Rectal smooth muscle tissue (tissue), 1 donor: Measurements from ENCODE around the gene DCLK2.

Source experiments
- H3K27ac ChIP-seq: one replicate; pipeline ENCODE4 v1.7.0; 2013; ENCODE audit warnings: low read depth, low read length, inconsistent platforms
- H3K27me3 ChIP-seq: one replicate; pipeline ENCODE4 v1.7.0; 2013; ENCODE audit warnings: low read length; ENCODE audit not compliant: control insufficient read depth, insufficient read depth
- H3K36me3 ChIP-seq: one replicate; pipeline ENCODE4 v1.7.0; 2013; ENCODE audit warnings: low read length; ENCODE audit not compliant: control insufficient read depth, insufficient read depth
- H3K4me1 ChIP-seq: one replicate; pipeline ENCODE4 v1.7.0; 2013; ENCODE audit warnings: low read length; ENCODE audit not compliant: control insufficient read depth, insufficient read depth
- H3K4me3 ChIP-seq: one replicate; pipeline ENCODE4 v1.7.0; 2013; ENCODE audit warnings: low read length
- H3K9ac ChIP-seq: one replicate; pipeline ENCODE4 v1.7.0; 2013; ENCODE audit warnings: low read length

Gene DCLK2

DNA sequence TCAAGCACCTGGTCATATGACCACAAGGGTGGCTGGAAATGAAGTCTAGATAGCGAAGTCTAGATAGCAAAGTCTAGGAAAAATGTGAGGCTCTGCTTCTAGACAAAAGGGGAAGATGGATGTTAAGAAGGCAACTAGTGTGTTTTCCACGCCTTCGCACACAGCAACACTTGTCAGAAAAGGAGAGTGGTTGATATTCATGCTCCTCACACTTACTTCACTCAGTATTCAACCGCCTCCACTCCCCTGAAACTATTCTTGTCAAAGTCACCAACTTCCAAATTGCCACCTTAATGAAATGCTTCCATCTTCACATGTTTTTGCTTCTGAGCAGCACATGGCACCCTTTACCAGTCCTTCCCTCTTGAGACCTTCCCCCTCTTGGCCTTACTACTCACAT lies 27.7 kb upstream of the DCLK2 start:
- Histone ChIP-seq H3K27me3 (no peaks in the 10 kb centered on the region), H3K27ac (no peak overlapping the region), H3K36me3 (no peaks in the 10 kb centered on the region), H3K4me1 (no peaks in the 10 kb centered on the region), H3K9ac (no peak overlapping the region), H3K4me3 (no peak overlapping the region)

DNA sequence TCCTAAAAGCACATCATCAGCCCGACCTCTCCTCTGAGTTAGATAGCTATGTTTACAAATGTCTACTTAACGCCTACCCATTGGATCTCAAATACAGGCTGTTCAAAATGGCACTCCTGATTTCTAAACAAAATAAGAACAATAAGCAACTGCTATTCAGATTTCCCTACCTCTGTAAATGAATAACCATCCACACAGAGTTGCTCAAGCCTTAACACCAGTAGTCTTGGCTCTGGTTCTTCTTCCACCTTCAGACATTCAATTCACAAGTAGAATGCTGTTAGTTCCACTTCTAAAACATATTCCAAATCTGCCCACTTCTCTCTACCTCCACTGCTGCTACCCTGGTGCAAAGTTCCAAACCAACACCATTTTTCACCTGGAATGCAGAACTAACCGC lies 27.1 kb upstream of the DCLK2 start:
- no peaks in the 10 kb centered on the region for H3K27me3 ChIP-seq
- no peaks in the 10 kb centered on the region for H3K4me1 ChIP-seq
- no peak overlapping the region for H3K4me3 ChIP-seq
- H3K36me3 ChIP-seq = no peaks in the 10 kb centered on the region
- no peak overlapping the region for H3K9ac ChIP-seq
- no peak overlapping the region for H3K27ac ChIP-seq

DNA sequence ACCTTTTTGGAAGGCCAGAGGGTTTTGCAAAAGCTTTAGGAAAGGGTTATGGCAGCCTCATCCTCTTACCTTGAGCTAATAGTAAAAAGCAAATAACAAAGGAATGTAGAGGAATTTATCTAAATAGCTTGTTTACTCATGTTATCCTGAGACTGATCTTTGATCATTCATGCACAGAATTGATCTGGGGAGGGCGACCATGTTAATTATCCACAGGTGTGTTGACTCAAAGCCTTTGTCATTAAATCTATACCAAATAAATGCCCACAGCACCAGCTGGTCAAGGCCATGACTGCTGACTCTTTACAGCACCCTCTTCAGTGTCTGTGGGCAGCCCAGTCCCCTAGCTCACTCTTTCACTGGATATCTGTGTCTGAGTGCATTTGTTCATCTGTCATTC lies 22.8 kb upstream of the DCLK2 start:
- no peak overlapping the region for H3K9ac ChIP-seq
- no peaks in the 10 kb centered on the region for H3K4me1 ChIP-seq
- H3K27ac ChIP-seq = no peak overlapping the region
- no peaks in the 10 kb centered on the region for H3K27me3 ChIP-seq
- no peak overlapping the region for H3K4me3 ChIP-seq
- no peaks in the 10 kb centered on the region for H3K36me3 ChIP-seq

DNA sequence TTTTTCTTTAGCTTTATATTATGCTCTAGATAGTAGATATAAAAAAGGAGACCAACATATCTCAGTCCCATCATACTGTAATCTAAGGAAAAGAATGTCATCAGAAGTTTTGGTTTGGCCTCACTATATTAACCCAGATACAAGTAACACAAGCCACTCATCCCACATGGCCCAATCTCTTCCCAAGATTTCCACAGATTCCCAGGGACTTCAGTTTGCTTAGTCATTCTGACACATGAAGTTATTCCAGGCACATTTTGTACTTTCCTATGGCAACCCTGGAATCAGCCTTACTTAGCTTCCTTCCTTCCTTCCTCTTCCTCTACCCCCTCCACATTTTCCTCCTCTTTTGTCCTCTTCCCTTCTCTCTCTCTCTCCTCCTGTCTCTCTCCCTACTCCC lies 21.7 kb upstream of the DCLK2 start:
- no peak overlapping the region for H3K27ac ChIP-seq
- H3K4me1 ChIP-seq = no peaks in the 10 kb centered on the region
- no peak overlapping the region for H3K9ac ChIP-seq
- H3K27me3 ChIP-seq = no peaks in the 10 kb centered on the region
- H3K36me3 ChIP-seq = no peaks in the 10 kb centered on the region
- H3K4me3 ChIP-seq = no peak overlapping the region

DNA sequence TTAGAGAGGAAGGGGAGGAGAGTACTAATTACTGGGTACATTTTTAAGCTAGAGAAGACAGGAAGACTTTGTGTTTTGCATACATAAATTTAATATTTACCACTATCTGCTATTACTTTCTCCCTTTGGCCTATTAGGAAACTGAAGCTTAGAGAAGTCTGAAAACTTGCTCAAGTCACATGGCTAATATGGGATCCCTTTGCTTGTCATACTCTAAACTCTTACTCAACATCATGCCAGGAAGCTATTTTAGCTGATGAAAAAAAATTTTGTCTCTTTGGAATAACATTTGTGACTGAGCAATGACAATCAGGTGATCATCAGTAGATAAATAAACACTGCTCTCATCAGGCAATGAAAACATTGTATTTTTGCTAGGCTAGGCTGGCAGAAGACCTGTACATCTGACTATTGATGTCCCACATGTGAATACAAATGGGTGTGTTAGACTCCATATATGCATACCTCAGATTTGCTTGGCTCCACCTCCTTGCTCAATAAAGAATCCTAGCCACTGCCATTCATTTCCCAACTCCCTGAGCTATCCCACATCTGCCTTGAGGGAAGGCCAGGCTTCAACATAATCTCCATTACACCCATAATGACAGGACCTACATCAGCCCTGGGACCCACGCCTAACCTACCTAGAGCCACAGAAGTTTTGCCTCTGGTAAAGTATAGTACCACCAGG lies 17.0 kb upstream of the DCLK2 start:
- Histone ChIP-seq H3K27ac (no peak overlapping the region), H3K4me3 (no peak overlapping the region), H3K27me3 (no peaks in the 10 kb centered on the region), H3K4me1 (no peaks in the 10 kb centered on the region), H3K36me3 (no peaks in the 10 kb centered on the region), H3K9ac (no peak overlapping the region)

DNA sequence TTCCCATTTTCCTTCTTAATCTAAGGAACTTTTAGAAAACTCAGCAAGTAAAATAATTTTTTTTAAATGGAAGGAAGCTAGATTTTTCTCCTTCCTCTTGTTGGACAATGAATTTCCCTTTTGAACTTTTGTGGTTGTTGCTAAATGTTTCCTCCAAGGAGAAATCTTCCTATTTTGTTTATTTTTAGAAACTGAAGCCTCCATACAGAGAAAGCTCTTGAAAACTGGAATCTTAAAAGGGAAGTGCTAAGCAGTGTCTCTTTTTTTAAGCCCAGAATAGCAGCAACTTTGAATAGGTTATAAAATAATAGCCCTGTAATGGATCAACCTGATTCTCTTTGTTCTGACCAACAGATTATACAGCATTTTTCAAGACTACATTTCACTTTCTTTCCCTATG lies 15.1 kb upstream of the DCLK2 start:
- H3K36me3 ChIP-seq = no peaks in the 10 kb centered on the region
- no peaks in the 10 kb centered on the region for H3K27me3 ChIP-seq
- H3K4me1 ChIP-seq = no peaks in the 10 kb centered on the region
- H3K9ac ChIP-seq = no peak overlapping the region
- H3K27ac ChIP-seq = no peak overlapping the region
- no peak overlapping the region for H3K4me3 ChIP-seq

DNA sequence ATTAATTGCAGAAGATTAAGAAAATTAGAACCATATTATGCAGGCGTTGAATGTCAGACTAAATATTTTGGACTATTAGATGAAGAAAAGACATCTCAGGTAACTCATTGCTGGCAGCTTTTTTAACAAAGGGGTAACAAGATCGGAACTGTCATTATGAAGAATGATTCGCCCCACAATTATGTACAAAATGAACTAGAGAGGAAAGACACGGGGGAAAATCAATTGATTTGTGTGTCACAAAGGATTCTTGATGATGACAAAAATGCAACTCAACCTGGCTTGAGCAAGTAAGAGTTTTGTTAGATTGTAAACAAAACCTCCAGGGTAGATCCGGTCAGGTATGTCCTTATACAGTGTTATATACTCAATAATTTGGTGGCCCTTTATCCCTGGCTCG lies 12.5 kb upstream of the DCLK2 start:
- Histone ChIP-seq H3K9ac (no peak overlapping the region), H3K36me3 (no peaks in the 10 kb centered on the region), H3K27ac (no peak overlapping the region), H3K4me3 (no peak overlapping the region), H3K4me1 (no peaks in the 10 kb centered on the region), H3K27me3 (no peaks in the 10 kb centered on the region)

DNA sequence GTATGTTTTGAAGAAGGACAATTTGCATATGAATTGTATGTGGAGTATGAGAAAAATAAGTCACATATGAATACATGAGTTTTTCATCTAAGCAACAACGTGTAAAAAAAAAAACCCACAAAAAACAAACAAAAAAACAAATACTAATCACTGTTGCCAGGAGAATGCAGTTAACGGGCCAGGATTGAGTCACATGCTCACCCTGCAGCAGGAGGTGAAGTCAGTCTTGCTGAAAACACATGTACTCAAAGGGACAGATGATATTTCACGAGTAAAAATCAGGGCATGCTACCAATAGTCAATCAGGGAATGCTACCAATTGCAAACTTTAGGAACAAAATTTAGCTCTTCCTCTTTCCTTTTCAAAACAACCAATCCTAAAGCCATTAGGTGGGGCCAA lies 10.4 kb upstream of the DCLK2 start:
- Histone ChIP-seq H3K4me3 (no peak overlapping the region), H3K4me1 (peaks cover under 1% of the 10 kb centered on the region)

DNA sequence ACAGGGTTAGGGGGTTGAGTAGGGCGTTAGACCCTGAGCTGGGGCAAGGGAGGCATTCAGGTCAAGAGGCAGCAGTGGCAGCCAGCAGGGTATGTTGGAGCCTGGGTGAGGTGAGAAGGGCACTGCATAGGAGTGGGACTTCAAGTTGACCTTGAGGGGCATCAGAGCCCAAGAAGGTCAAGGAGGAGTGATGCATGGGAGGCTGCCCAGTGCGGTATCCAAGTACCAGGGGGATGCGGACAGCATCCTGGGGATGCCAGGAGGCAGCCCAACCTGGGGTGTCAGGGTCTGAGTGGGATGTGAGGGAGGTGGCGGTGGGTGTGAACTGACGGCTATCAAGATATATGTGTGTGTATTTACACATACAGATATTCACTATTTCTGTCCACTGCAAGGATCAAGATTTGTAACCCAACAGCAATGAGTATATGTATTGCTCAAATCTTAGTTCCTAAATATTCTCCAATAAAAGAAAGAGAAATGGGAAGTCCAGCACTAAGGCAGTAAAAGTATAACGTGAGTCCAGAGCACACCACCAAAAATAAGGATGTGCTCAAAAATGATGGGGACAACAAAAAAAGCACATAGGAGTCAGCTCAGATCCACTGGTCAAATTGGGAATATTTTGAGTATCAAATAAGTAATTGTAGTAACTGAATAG lies 9.8 kb upstream of the DCLK2 start:
- H3K27me3 ChIP-seq = no peaks in the 10 kb centered on the region
- no peaks in the 10 kb centered on the region for H3K36me3 ChIP-seq
- no peak overlapping the region for H3K4me3 ChIP-seq
- no peak overlapping the region for H3K9ac ChIP-seq
- H3K27ac ChIP-seq = no peak overlapping the region
- H3K4me1 ChIP-seq = peaks cover 2% of the 10 kb centered on the region

More for the DNA sequence above, 10.4 kb upstream of the DCLK2 start:
- Histone ChIP-seq H3K27ac (no peak overlapping the region), H3K36me3 (no peaks in the 10 kb centered on the region), H3K9ac (no peak overlapping the region), H3K27me3 (no peaks in the 10 kb centered on the region)

DNA sequence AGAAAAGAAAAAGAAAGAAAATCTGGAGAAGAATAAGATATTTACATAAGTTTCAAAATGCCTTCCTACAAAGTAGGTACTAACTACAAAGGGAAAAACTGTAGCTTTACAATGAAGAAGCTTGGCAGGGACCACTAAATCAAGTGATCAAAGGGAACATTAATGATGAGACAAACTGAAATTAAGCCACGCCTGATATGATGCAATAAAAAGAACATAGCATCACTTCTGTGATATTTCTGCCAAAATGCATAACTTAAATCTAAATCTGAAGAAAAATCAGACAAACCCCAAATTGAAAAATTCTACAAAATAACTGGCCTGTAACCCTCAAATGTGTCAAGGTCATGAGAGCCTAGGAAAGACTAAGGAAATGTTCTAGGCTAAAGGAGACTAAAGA lies 8.9 kb upstream of the DCLK2 start:
- H3K4me3 ChIP-seq = no peak overlapping the region
- H3K27ac ChIP-seq = no peak overlapping the region
- H3K27me3 ChIP-seq = no peaks in the 10 kb centered on the region
- H3K36me3 ChIP-seq = no peaks in the 10 kb centered on the region
- no peak overlapping the region for H3K9ac ChIP-seq
- peaks cover 2% of the 10 kb centered on the region for H3K4me1 ChIP-seq

DNA sequence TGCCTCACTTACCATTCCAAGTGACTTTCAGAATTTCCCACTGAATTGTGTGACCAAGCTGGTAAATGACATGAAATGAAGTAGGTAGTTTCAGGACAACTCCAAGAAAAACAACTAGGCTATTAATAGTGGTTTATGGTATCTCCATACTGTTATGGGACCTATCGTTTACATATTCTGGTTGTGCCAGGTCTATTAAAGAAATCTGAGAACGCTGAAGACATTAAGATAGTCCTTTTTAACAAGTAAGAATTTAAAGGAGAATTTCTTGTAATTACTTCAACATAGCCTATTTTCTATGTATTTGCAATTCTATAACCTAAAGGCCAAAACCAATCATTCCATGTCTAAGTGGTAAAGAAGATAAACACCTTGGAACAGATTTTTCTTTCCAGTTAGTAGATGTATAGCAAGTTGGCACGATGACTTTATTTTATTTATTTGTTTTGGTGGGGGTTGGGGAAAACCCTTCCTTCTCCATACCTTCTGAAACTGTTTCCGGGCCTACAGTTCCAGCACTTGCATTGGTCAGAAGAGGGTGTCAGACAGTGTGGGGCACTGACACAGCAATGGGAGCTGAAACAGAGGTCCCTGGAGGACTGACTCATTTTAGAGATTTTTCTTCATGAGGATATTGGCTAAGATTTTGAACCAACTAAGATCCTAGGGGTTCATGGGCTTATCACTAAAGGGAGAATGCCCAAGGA lies 7.6 kb upstream of the DCLK2 start:
- no peak overlapping the region for H3K27ac ChIP-seq
- H3K9ac ChIP-seq = no peak overlapping the region
- no peaks in the 10 kb centered on the region for H3K27me3 ChIP-seq
- H3K36me3 ChIP-seq = no peaks in the 10 kb centered on the region
- H3K4me3 ChIP-seq = no peak overlapping the region
- peaks cover 2% of the 10 kb centered on the region for H3K4me1 ChIP-seq

DNA sequence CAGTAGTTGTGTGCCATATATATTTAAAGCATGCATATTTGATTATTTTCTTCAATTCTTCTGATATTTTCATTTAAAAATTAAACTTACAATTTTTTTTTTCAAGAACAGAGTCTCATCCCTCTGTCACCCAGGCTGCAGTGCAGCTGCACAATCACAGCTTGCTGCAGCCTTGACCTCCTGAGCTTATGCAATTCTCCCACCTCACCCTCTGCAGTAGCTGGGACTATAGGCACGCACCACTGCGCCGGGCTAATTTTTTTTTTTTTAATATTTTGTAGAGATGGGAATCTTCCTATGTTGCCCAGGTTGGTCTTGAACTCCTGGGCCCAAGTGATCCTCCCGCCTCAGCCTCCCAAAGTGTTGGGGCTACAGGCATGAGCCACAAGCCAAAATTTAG lies 5.8 kb upstream of the DCLK2 start:
- H3K4me3 ChIP-seq = no peak overlapping the region
- no peak overlapping the region for H3K27ac ChIP-seq
- H3K27me3 ChIP-seq = no peaks in the 10 kb centered on the region
- H3K4me1 ChIP-seq = peaks cover 7% of the 10 kb centered on the region
- no peak overlapping the region for H3K9ac ChIP-seq
- H3K36me3 ChIP-seq = no peaks in the 10 kb centered on the region
